SK-N-SH treated with all-trans-retinoic acid at 6 μM for 48 hours (cell line): ENCODE measurements around the gene FLYWCH2.

Experiments used
- ESRRG ChIP-seq: fragments of 250-450 bp; sonication (Bioruptor Pico); IDR thresholded peaks from 2 replicates; pipeline ENCODE4 v1.6.1; 2021; ENCODE audit warnings: mild to moderate bottlenecking
- RARB ChIP-seq: fragments of 250-450 bp; sonication (Bioruptor Pico); IDR thresholded peaks from 2 replicates; pipeline ENCODE4 v1.8.0; 2021; ENCODE audit warnings: mild to moderate bottlenecking, moderate library complexity
- TSHZ2 ChIP-seq: fragments of 250-450 bp; sonication (Bioruptor Pico); IDR thresholded peaks from 2 replicates; pipeline ENCODE4 v1.5.0; 2020; ENCODE audit warnings: mild to moderate bottlenecking, moderate library complexity
- ZC3H10 ChIP-seq: fragments of 250-450 bp; sonication (Bioruptor Pico); IDR thresholded peaks from 2 replicates; pipeline ENCODE4 v1.5.1; 2021; ENCODE audit warnings: mild to moderate bottlenecking, moderate library complexity
- ZFP30 ChIP-seq: fragments of 450-650 bp; formaldehyde crosslinking; IDR thresholded peaks from 2 replicates; pipeline ENCODE4 v1.5.0; 2022; ENCODE audit warnings: mild to moderate bottlenecking, moderate library complexity

- TF ChIP-seq ESRRG (CRISPR knock-in tag), result no peak
- no peak for TF ChIP-seq ZC3H10 (CRISPR knock-in tag)
- TF ChIP-seq RARB (CRISPR knock-in tag), result no peak
- no peak for TF ChIP-seq ZFP30 (CRISPR knock-in tag)
- no peak for TF ChIP-seq TSHZ2 (CRISPR knock-in tag)
These were observed 17.4 kb upstream of the FLYWCH2 start for GRCh38 chr16:2865651-2866050.
